HG03521 (cell line): ENCODE results near the gene PPP1R12B.
"Not testable (repeated sequence)": the region's sequence is repeated elsewhere in the genome, so short reads cannot be mapped to it uniquely, and the experiment has no call there.

Experiments
- ATAC-seq: cut with Tn5 transposase; IDR thresholded peaks from one replicate; pipeline ENCODE4 v1.9.1; 2021; ENCODE audit warnings: mild to moderate bottlenecking, moderate library complexity; ENCODE audit not compliant: unreplicated experiment

Gene PPP1R12B

DNA sequence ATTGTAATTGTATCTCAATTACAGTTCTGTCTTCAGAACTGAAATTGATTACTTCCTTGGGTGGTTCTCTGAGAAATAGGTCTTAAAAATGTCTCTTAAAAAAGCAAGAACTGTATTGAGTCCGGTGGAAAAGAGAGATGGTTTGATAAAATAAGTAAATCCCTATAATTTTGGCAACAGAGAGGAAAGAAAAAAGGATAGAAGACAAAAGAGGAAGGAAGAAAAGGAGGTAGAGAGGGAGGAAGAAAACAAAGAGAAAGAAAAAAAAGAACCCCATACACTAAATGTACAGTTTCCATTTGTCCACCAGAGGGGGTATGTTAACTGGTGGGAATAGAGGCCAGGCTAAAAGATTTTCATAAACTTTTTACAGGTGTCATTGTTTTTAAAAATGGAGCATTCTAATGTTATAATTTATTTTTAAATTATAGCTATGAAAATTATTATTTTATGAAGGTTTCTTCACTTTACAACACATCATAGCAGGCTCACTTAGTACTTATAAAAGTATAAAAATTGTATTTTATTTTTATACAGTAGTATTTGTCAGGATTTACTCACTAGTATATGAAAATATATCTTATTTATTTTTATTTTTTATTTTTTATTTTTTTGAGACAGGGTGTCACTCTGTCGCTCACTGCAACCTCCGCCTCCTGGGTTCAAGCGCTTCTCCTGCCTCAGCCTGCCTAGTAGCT is 4.7 kb upstream of the PPP1R12B start:
- no peak for ATAC-seq

- no peak for ATAC-seq
These were observed 442 bp upstream of the PPP1R12B start for GRCh38 chr1:202348005-202348508.

GRCh38 chr1:202349206-202349928 is 868 bp downstream of the PPP1R12B start:
- ATAC-seq, result peak; percentile 12

GRCh38 chr1:202351725-202352124 is 3.2 kb downstream of the PPP1R12B start:
- ATAC-seq, result no peak

DNA sequence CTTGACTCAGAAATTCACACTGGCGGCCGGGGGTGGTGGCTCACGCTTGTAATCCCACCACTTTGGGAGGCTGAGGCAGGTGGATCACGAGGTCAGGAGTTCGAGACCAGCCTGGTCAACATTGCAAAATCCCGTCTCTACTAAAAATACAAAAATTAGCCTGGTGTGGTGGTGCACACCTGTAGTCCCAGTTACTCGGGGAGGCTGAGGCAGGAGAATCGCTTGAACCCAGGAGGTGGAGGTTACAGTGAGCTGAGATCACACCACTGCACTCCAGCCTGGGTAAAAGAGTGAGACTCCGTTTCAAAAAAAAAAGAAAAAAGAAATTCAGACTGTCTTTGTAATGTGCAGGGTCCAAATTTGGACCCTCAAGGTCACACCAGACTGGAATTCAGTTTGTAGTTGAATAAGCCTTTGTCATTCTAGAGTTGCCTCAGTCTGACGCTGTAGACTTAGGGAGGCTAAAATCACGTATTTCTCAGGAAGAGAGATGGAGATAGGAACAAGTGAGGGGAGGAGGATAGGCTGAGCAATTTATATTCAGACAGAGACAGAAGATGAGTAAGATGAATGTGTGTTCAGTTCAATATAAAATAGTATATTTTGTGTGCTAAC is 4.2 kb downstream of the PPP1R12B start:
- ATAC-seq, result not testable (repeated sequence)

DNA sequence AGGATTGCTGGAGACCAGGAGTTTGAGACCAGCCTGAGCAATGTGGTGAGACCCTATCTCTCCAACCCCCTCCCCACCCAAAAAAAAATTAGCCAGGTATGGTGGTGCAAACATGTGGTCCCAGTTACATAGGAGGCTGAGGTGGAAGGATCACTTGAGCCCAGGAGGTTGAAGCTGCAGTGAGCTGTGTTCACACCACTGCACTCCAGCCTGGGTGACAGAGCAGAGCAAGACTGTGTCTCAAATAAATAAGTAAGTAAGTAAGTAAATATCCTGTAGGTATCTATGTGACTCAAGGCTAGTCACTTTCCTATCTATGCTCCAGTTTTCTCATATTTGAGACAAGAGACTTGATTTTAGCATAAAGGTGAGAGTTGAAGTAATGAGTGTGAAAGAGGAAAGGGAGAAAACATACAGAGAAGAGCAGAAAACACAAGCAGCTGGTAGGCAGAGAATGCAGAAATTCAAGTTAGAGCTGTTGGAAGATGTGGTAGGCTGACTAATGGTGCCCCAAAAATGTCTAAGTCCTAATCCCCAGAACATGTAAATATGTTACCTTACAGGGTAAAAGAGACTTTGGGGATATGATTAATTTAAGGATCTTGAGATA is 7.5 kb downstream of the PPP1R12B start:
- no peak for ATAC-seq

GRCh38 chr1:202357506-202357905 is 9.0 kb downstream of the PPP1R12B start:
- no peak for ATAC-seq

DNA sequence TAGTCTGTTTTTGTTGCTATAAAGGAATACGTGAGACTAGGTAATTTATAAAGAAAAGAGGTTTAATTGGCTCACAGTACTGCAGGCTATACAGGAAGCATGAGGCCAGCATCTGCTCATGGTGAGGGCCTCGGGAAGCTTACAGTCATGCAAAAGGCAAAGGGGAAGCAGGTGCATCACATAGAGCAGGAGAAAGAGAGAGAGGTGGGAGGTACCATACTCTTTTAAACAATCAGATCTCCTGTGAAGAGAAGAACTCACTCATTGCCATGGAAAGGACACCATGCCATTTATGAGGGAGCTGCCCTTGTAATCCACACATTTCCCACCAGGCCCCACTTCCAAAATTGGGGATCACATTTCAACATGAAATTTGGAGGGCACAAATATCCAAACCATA is 12.7 kb downstream of the PPP1R12B start:
- ATAC-seq, result no peak

GRCh38 chr1:202361701-202362100 is 13.2 kb downstream of the PPP1R12B start:
- ATAC-seq, result no peak

DNA sequence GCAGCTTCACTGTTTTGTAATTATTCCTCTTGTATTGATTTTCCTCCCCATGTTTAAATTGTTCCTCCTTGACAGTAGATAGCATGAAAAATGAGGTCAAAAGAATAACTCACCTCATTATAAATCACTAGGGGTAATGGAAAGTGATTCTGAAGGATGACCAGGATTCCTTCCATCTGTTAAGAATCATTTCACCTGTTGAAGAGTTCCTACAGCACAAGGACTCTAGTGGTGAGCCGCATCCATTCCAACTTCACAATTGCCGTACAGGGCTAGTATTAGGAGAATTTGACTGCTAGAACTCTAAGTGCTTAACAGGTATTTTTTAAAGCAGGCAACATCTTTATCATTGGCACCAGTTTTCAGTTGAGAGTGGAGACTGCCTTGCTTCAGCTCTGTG is 13.7 kb downstream of the PPP1R12B start:
- ATAC-seq, result no peak

DNA sequence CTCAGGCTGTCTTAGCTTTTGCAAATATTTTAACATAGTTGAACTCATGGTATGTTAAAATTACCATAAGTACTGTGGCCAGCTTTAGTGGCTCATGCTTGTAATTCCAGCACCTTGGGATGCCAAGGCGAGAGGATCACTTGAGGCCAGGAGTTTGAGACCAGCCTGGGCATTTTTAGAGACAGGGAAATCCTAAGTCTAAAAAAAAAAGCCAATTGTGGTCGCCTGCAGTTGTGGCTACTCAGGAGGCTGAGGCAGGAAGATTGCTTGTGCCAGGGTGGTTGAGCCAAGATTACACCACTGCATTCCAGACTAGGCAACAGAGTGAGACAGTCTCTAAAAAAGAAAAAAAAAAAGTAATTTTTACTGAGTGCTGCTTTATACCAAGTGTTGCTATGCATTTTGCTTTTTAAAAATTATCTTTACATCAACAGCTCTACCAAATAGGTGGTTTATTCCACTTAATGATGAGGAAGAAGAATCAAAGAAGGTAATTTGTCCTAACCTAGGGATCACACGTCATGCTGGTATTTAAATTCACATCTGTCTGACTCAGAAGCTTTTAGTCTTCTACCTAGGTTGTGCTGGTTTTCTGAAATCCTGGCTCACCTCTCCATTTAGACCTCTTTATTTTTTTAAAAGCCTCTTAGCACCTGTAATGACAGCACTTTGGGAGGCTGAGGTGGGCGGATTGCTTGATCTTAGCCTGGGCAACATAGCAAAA is 16.8 kb downstream of the PPP1R12B start:
- ATAC-seq, result no peak

DNA sequence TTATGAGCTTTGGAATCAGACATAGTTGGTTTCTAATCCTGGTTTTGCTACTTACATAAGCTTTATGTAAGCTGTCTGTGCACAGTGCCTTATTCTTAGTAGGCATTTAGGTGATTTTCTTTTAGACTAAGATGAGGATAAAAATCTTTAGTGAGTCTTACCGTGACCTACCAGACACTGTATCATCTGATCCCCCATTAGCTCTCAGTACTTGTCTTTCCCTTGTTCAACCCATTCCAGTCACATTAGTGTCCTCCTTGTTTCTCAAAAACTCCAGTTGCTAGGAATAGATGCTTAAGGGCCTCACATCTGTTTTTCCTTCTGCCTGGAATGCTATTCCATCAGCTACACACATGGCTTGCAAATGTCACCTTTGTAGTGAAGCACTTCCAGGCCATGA is 18.8 kb downstream of the PPP1R12B start:
- no peak for ATAC-seq

- not testable (repeated sequence) for ATAC-seq
These were observed 22.4 kb downstream of the PPP1R12B start for GRCh38 chr1:202370906-202371305.

GRCh38 chr1:202374099-202374498 is 25.6 kb downstream of the PPP1R12B start:
- no peak for ATAC-seq

GRCh38 chr1:202375175-202375574 is 26.7 kb downstream of the PPP1R12B start:
- not testable (repeated sequence) for ATAC-seq

- no peak for ATAC-seq
These were observed 27.7 kb downstream of the PPP1R12B start for GRCh38 chr1:202376247-202376646.

- not testable (repeated sequence) for ATAC-seq
These were observed 31.5 kb downstream of the PPP1R12B start for GRCh38 chr1:202379884-202380529.

DNA sequence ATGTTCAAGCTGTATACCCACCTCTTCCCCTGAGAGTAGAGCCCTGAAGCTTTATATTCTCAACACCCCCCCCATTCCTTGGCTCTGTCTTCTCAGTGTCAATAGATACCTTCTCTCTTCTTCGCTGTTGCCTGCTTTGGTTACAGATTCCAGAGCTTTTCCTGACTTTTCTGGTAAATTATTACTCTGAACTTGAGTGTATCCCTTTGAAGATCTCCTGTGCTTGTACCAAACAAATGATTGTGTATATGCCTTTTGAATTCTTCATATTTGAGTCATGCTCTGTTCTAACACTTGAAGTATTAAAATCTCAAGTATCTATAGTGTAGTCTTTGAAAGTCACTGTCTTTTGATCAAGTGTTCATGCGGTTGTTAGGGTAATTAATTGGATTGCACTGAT is 32.0 kb downstream of the PPP1R12B start:
- ATAC-seq, result not testable (repeated sequence)

DNA sequence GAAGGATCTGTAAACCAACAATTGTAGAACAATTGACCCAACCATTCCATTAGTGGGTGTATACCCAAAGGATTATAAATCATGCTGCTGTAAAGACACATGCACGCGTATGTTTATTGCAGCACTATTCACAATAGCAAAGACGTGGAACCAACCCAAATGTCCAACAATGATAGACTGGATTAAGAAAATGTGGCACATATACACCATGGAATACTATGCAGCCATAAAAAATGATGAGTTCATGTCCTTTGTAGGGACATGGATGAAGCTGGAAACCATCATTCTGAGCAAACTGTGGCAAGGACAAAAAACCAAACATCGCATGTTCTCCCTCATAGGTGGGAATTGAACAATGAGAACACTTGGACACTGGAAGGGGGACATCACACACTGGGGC is 33.4 kb downstream of the PPP1R12B start:
- not testable (repeated sequence) for ATAC-seq

- ATAC-seq, result not testable (repeated sequence)
These were observed 47.3 kb downstream of the PPP1R12B start for GRCh38 chr1:202395831-202396230.
